Hepatocyte (in vitro differentiated cells): ENCODE measurements around the gene SYPL2. TPM values are rescaled to one million over a fixed set of nuclear protein-coding genes. Genes with fewer than 3 reads are reported as not detected.

ENCODE experiments used
- DNase-seq: peaks from one replicate; pipeline ENCODE4 v3.0.0-alpha.2; 2016; ENCODE audit warnings: low spot score
- H2AFZ ChIP-seq: fragments of 200-600 bp; sonication (generic); 2 replicates; pipeline ENCODE4 v1.6.0; 2016; ENCODE audit warnings: antibody characterized with exemption, mild to moderate bottlenecking
- H3K27ac ChIP-seq: fragments of 200-600 bp; sonication (generic); 2 replicates; pipeline ENCODE4 v1.5.1; 2016; ENCODE audit warnings: mild to moderate bottlenecking
- H3K27me3 ChIP-seq: fragments of 200-600 bp; sonication (generic); 2 replicates; pipeline ENCODE4 v1.6.1; 2016
- H3K36me3 ChIP-seq: fragments of 200-600 bp; sonication (generic); replicated peaks from 2 replicates; pipeline ENCODE4 v1.5.1; 2016; ENCODE audit warnings: low read depth; ENCODE audit not compliant: insufficient read depth
- H3K4me1 ChIP-seq: fragments of 200-600 bp; sonication (generic); 2 replicates; pipeline ENCODE4 v1.5.1; 2016; ENCODE audit warnings: mild to moderate bottlenecking, moderate library complexity; ENCODE audit not compliant: insufficient read depth
- H3K4me2 ChIP-seq: fragments of 200-600 bp; sonication (generic); 2 replicates; pipeline ENCODE4 v1.6.0; 2016
- H3K4me3 ChIP-seq: fragments of 200-600 bp; sonication (generic); 2 replicates; pipeline ENCODE4 v1.5.1; 2016; ENCODE audit warnings: mild to moderate bottlenecking
- H3K79me2 ChIP-seq: fragments of 200-600 bp; sonication (generic); 2 replicates; pipeline ENCODE4 v1.6.0; 2017; ENCODE audit warnings: mild to moderate bottlenecking
- H3K9me2 ChIP-seq: fragments of 200-600 bp; sonication (generic); replicated peaks from 2 replicates; pipeline ENCODE4 v1.6.0; 2017; ENCODE audit warnings: mild to moderate bottlenecking; ENCODE audit not compliant: insufficient read depth
- H3K9me3 ChIP-seq: fragments of 200-600 bp; sonication (generic); 2 replicates; pipeline ENCODE4 v1.5.1; 2016; ENCODE audit warnings: low read depth, mild to moderate bottlenecking
- H4K20me1 ChIP-seq: fragments of 200-600 bp; sonication (generic); 2 replicates; pipeline ENCODE4 v1.6.0; 2016; ENCODE audit warnings: mild to moderate bottlenecking; ENCODE audit not compliant: insufficient read depth, poor library complexity, severe bottlenecking
- CTCF ChIP-seq: fragments of 200-600 bp; sonication (generic); IDR thresholded peaks from 2 replicates; pipeline ENCODE4 v1.5.1; 2016; ENCODE audit warnings: antibody characterized with exemption, mild to moderate bottlenecking; ENCODE audit not compliant: poor library complexity
- EZH2 ChIP-seq: fragments of 200-600 bp; sonication (generic); IDR thresholded peaks from 2 replicates; pipeline ENCODE4 v1.6.1; 2016; ENCODE audit warnings: antibody characterized with exemption, mild to moderate bottlenecking, borderline replicate concordance
- EZH2phosphoT487 ChIP-seq: fragments of 200-600 bp; sonication (generic); IDR thresholded peaks from one replicate; pipeline ENCODE4 v1.6.1; 2018; ENCODE audit warnings: antibody characterized with exemption, mild to moderate bottlenecking, low read depth, moderate library complexity; ENCODE audit not compliant: unreplicated experiment, severe bottlenecking
- WGBS: methylation state at CpG from one replicate; pipeline ENCODE4 v1.1.6; 2016; ENCODE audit warnings: low lambda C conversion rate; ENCODE audit errors: missing lambda C conversion rate; 5-methylcytosine and 5-hydroxymethylcytosine counted together
- polyA plus RNA-seq: library from polyadenylated mRNA; unstranded; fragments of >200 nt; fragmentation: Nextera tagmentation; extraction: Ambion mirVana; gene quantifications from 2 replicates; pipeline ENCODE4 v1.2.1, GENCODE V29; 2016
- total RNA-seq: library from RNA; depleted of rRNA; stranded (reverse); fragments of >200 nt; gene quantifications from 2 replicates; pipeline ENCODE4 v1.2.3, GENCODE V29; 2014

Gene SYPL2
- total and polyA plus RNA-seq, 2 experiments from 2014 or later, result 2.0 to 3.0 TPM

- H3K4me1 ChIP-seq, result peaks cover 7% of the 10 kb centered on the region
- no peaks in the 10 kb centered on the region for H3K36me3 ChIP-seq
Observed at GRCh38 chr1:109492779-109493178, 26.4 kb downstream of the SYPL2 start.

GRCh38 chr1:109493227-109493626 is 26.9 kb downstream of the SYPL2 start:
- no peak overlapping the region for H3K4me3 ChIP-seq
- no peak overlapping the region for H3K27ac ChIP-seq
- H3K9me3 ChIP-seq, result no peaks in the 10 kb centered on the region
- H3K27me3 ChIP-seq, result no peaks in the 10 kb centered on the region
- H3K79me2 ChIP-seq, result peaks cover 17% of the 10 kb centered on the region
- H3K4me1 ChIP-seq, result peaks cover 7% of the 10 kb centered on the region
- H3K4me2 ChIP-seq, result peak overlapping the region; percentile 65
- TF ChIP-seq CTCF (no peak), EZH2 (no peak), EZH2phosphoT487 (no peak)
- H2AFZ ChIP-seq, result peak overlapping the region; percentile 26
- no peak for DNase-seq
- no peaks in the 10 kb centered on the region for H3K36me3 ChIP-seq
- no peaks in the 10 kb centered on the region for H3K9me2 ChIP-seq
- no peaks in the 10 kb centered on the region for H4K20me1 ChIP-seq
- WGBS, result 77% methylated on average over 4 of the region's 4 CpGs

More at GRCh38 chr1:109492779-109493178, 26.4 kb downstream of the SYPL2 start:
- Histone ChIP-seq H2AFZ (no peak overlapping the region), H3K27ac (no peak overlapping the region), H3K4me2 (no peak overlapping the region), H4K20me1 (no peaks in the 10 kb centered on the region), H3K27me3 (no peaks in the 10 kb centered on the region), H3K9me2 (no peaks in the 10 kb centered on the region), H3K9me3 (no peaks in the 10 kb centered on the region), H3K79me2 (peaks cover 17% of the 10 kb centered on the region), H3K4me3 (no peak overlapping the region)
- no peak for DNase-seq
- TF ChIP-seq EZH2phosphoT487, result no peak
- TF ChIP-seq EZH2, result no peak
- TF ChIP-seq CTCF, result no peak
- 91% methylated on average over 4 of the region's 4 CpGs for WGBS

- peak within 1 kb of the TSS; percentile 85 for H3K4me2 ChIP-seq
- no peaks in the 10 kb centered on the region for H4K20me1 ChIP-seq
- H3K27ac ChIP-seq, result peak within 1 kb of the TSS; percentile 74
- H2AFZ ChIP-seq, result peak within 1 kb of the TSS; percentile 66
- H3K9me2 ChIP-seq, result no peaks in the 10 kb centered on the region
- peaks cover 17% of the 10 kb centered on the region for H3K79me2 ChIP-seq
- H3K4me1 ChIP-seq, result peaks cover 7% of the 10 kb centered on the region
- no peaks in the 10 kb centered on the region for H3K36me3 ChIP-seq
- WGBS, result 2% methylated on average over 43 of the region's 44 CpGs
- no peaks in the 10 kb centered on the region for H3K27me3 ChIP-seq
- H3K4me3 ChIP-seq, result peak within 1 kb of the TSS; percentile 94
- TF ChIP-seq CTCF (peak; percentile 91), EZH2phosphoT487 (no peak)
- no peaks in the 10 kb centered on the region for H3K9me3 ChIP-seq
- peak; percentile 93 for DNase-seq
Observed at GRCh38 chr1:109493805-109494539, 27.6 kb downstream of the SYPL2 start, which contains the start of gene CYB561D1. Gene CYB561D1 (plus strand): TSS chr1:109494094. CDS start chr1:109494140, 46 bp downstream.
